Mesothelial cell of epicardium (in vitro differentiated cells): ENCODE results near the gene EPHB3. TPM values are rescaled to one million over a fixed set of nuclear protein-coding genes. Genes with fewer than 3 reads are reported as not detected.
A peak's percentile ranks its signal among the peaks of the same experiment; 100 is the strongest.

Source experiments
- DNase-seq, 2 experiments: peaks; one replicate each; pipeline ENCODE4 v3.0.0; 2021; ENCODE audit warnings: low spot score in 2 of 2; ENCODE audit not compliant: unreplicated experiment in 2 of 2
- H3K27ac Mint-ChIP-seq: 2 replicates; pipeline ENCODE4 v1.8.0; 2021; ENCODE audit warnings: mixed read lengths
- H3K27me3 Mint-ChIP-seq: 2 replicates; pipeline ENCODE4 v1.8.0; 2021; ENCODE audit warnings: low read depth, mixed read lengths
- H3K36me3 Mint-ChIP-seq: 2 replicates; pipeline ENCODE4 v1.8.0; 2021; ENCODE audit warnings: mixed read lengths
- H3K4me1 Mint-ChIP-seq: 2 replicates; pipeline ENCODE4 v1.8.0; 2021; ENCODE audit warnings: mixed read lengths
- H3K4me3 Mint-ChIP-seq: 2 replicates; pipeline ENCODE4 v1.8.0; 2021; ENCODE audit warnings: mild to moderate bottlenecking, moderate library complexity, mixed read lengths
- H3K9me3 Mint-ChIP-seq: 2 replicates; pipeline ENCODE4 v1.8.0; 2021; ENCODE audit warnings: mixed read lengths
- total RNA-seq: library from RNA; stranded (reverse); gene quantifications from 3 replicates; pipeline ENCODE4 v1.2.1, GENCODE V29; 2021
- TF ChIP-seq, protein P1 (sequence below): fragments of 200-600 bp; sonication (generic); IDR thresholded peaks from one replicate; pipeline ENCODE4 v1.5.0; 2021; ENCODE audit warnings: antibody characterized with exemption; ENCODE audit not compliant: unreplicated experiment

The EPHB3 gene
- total RNA-seq, 1 donor from 2014 or later = 115 TPM

DNA sequence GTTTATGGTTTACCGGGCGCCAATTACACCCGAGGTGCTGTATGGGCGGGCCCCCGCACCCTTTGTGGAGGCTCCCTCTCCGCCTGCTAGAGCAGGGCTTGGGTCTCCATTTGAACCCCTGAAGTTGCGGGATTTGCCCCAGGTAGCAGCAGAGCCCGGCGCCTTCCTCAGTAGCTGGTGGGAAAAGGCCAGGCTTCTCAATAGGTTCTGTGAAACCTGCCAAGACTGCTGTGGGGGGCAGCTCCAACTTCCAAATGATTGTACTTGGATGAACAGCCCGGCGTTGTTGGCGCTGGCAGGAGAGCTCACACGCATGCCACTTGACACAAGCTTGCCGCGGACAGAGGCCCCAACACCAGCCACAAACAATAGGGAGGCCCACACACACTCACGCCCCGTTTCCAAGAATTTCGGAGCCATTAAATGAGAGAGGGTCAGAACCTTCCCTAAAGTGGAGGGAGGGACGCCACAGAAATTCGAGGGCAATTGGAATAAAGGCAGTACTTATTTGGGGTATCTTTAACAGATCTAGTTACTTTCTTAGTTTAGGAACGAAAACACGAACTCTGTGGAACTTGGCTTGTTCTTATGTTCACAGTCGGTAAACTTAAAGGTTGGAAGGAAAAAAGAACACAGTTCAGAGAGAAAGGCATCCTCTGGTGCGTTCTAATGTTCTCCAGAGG lies 1.4 kb downstream of the EPHB3 start:
- peak overlapping the region; percentile 89 for H3K4me3 Mint-ChIP-seq
- H3K27ac Mint-ChIP-seq = peak overlapping the region; percentile 97
- peaks cover 19% of the 10 kb centered on the region for H3K27me3 Mint-ChIP-seq
- H3K4me1 Mint-ChIP-seq = peaks cover 56% of the 10 kb centered on the region
- DNase-seq = peak in 1 of 2 experiments; percentile 53
- TF ChIP-seq, protein P1, sequence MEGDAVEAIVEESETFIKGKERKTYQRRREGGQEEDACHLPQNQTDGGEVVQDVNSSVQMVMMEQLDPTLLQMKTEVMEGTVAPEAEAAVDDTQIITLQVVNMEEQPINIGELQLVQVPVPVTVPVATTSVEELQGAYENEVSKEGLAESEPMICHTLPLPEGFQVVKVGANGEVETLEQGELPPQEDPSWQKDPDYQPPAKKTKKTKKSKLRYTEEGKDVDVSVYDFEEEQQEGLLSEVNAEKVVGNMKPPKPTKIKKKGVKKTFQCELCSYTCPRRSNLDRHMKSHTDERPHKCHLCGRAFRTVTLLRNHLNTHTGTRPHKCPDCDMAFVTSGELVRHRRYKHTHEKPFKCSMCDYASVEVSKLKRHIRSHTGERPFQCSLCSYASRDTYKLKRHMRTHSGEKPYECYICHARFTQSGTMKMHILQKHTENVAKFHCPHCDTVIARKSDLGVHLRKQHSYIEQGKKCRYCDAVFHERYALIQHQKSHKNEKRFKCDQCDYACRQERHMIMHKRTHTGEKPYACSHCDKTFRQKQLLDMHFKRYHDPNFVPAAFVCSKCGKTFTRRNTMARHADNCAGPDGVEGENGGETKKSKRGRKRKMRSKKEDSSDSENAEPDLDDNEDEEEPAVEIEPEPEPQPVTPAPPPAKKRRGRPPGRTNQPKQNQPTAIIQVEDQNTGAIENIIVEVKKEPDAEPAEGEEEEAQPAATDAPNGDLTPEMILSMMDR = no peak
- no peaks in the 10 kb centered on the region for H3K9me3 Mint-ChIP-seq
- no peaks in the 10 kb centered on the region for H3K36me3 Mint-ChIP-seq

DNA sequence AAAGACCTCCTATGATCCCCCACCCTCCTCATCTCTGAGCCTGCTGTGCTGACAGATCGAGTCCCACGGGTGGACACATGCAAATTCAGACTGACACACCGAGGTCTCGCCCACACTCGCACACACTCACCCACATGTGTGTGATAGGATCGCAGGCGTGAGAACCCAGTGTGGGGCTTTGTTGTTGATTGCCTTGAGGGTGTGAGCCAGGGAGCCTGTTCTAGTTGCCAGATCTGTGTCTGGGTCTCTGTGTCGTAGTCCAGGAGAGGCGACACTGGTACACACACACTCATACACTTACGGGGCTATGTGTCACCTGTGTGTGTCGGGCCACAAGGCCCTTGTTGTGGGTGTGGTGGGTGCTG lies 2.0 kb downstream of the EPHB3 start:
- no peaks in the 10 kb centered on the region for H3K36me3 Mint-ChIP-seq
- peaks cover 61% of the 10 kb centered on the region for H3K4me1 Mint-ChIP-seq
- H3K27ac Mint-ChIP-seq = peak overlapping the region; percentile 97
- DNase-seq = no peak
- H3K27me3 Mint-ChIP-seq = peaks cover 15% of the 10 kb centered on the region
- peak overlapping the region; percentile 89 for H3K4me3 Mint-ChIP-seq
- H3K9me3 Mint-ChIP-seq = no peaks in the 10 kb centered on the region
- TF ChIP-seq, protein P1 = no peak

DNA sequence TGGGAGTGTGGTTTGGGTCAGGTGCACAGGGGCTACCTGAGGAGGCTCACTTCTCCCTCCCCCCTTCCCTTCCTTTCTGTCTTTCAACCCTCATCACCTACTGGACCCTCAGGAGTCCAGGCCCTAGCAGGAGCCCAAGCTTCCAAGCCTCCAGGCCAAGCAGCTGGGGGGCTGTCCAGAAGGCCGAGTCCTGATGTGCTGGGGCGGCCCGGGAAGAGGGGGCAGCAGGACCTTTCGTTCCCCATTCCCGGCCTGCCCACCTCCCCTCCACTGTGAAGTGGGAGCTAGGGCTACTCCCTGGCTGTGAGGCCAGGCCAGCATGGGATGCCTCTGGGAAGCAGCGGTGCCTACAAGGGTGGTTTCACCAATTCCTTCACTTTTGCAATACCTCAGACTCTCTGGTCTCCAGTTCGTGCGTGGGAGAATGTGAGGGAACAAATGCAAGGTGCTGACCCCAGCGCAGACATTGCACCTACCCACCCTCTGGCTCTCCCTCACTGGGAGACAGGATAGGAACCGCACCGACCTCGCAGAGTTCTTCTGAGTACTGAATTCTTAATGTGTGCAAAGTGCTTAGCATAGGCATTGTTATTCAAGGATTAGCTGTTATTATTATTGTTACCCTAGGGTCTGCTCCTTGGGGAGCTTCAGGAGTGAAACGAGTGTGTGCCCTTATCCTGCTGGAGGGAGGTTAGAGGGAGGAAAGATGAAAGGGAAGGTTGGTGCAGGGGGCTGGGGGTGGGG lies 2.5 kb downstream of the EPHB3 start:
- TF ChIP-seq, protein P1 = no peak
- H3K4me3 Mint-ChIP-seq = peak overlapping the region; percentile 89
- H3K27me3 Mint-ChIP-seq = peaks cover 9% of the 10 kb centered on the region
- H3K9me3 Mint-ChIP-seq = no peaks in the 10 kb centered on the region
- H3K36me3 Mint-ChIP-seq = no peaks in the 10 kb centered on the region
- H3K27ac Mint-ChIP-seq = peak overlapping the region; percentile 97
- H3K4me1 Mint-ChIP-seq = peaks cover 64% of the 10 kb centered on the region
- no peak for DNase-seq

DNA sequence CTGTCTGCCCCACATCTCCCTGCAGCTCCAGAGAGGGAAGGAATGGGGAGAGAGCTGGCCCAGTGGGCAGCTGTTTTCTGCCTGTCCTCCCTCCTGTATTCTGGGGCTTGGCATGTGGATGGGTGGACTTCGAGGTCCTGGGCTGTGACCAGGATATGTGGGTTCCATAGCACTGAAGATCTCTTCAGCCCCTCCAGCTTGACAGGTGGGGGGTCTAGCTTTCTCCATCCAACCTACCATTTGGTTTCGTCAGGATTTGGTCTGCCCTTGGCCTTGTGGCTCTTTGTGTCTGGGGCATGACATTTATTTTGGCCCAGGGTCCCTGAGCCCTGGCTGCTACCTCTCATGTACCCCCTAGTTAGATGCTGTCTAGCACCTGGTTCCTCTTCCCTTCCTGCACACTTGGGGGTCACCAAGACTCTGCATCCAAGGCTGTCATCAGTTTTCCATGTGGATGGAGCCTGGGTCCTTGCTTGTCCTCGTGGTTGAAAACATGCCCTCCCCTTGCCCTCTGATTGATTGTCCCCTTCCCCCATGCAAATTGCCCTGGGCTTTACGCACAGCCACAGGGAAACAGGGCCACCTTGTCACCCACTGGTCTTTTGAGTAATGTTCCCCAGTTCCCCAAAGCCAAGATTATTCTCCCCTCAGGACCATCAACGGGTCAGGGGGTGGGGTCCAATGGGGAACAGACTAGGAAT lies 3.2 kb downstream of the EPHB3 start:
- H3K9me3 Mint-ChIP-seq = no peaks in the 10 kb centered on the region
- DNase-seq = no peak
- H3K4me3 Mint-ChIP-seq = peak overlapping the region; percentile 89
- TF ChIP-seq, protein P1 = no peak
- no peaks in the 10 kb centered on the region for H3K36me3 Mint-ChIP-seq
- peaks cover 67% of the 10 kb centered on the region for H3K4me1 Mint-ChIP-seq
- peak overlapping the region; percentile 97 for H3K27ac Mint-ChIP-seq
- peaks cover 8% of the 10 kb centered on the region for H3K27me3 Mint-ChIP-seq

DNA sequence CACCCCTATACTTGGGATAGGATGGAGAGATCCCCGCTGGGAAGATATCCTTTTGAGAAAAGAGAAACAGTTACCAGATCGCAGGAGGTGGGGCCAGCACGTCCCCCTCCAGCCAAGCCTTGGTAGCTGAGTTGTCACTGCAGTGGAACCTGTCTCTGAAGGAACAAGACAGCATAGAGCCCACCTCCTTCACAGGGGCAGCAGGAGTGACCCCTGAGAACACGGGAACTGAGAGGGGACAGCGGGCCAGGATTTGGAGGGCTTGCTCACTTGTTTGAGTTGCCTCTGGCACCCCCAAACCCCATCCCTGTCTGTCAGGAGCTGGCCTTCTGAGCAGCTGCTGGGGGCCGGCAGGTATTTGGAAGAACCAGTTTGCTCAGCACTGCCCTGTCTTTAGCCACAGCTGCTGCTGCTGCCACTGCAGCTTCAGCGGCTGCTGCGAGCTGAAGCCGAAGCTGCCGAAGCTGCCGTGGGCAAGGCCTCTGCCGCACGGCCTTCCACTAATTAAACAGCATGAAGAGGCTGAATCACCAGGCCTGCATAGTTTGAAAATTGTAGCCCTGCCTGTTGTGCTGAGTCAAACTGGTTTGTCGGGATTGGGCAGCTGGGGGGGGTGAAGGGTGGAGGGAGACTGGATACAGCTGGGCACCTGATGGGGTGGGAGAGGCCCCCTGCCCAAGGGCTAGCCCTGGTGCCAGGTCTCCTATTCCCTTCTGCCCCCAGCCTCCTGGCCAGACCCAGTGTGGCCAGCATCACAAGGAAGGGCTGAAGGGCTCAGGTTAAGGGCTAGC lies 4.0 kb downstream of the EPHB3 start:
- Mint-ChIP-seq H3K36me3 (no peaks in the 10 kb centered on the region), H3K4me1 (peaks cover 72% of the 10 kb centered on the region), H3K27me3 (peaks cover 6% of the 10 kb centered on the region), H3K9me3 (no peaks in the 10 kb centered on the region), H3K4me3 (peak overlapping the region; percentile 89), H3K27ac (peak overlapping the region; percentile 97)
- peak in 1 of 2 experiments; percentile 64 for DNase-seq
- TF ChIP-seq, protein P1 = no peak
